NOMO-1 (cell line): ENCODE results near the gene NCOA6.

Source experiments
- DNase-seq, 2 experiments: peaks; one replicate each; lab custom pipeline; 2025; ENCODE audit not compliant: unreplicated experiment in 2 of 2; lab: John Stamatoyannopoulos, UW

NCOA6 gene

DNA sequence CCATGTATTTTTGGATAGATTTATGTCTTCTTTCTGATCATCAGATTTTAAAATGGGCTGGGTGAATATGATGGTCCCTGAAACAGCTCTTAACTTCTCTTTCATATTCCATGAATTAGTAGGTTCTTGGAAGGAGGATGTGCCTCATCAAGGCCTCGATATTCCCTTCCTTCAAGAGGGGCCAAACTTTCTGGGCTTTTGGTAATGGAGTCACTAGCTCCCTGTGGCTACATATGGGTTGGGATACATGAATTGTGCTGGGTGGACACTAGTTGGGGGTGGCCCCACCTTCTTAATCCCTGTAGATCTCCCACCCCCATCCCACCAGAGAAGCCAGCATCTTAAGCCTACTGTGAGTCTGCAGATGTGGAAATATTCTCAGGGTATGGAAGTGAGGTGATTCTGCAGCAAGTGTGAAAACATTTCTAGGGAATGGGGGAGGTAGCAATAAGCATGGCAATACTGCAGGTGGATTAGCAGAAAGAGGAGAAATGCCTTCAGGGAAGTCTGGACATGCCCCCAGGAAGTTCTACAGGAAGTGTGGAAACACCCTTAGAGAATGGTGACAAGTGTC is 119.1 kb downstream of the NCOA6 start:
- DNase-seq = no peak

DNA sequence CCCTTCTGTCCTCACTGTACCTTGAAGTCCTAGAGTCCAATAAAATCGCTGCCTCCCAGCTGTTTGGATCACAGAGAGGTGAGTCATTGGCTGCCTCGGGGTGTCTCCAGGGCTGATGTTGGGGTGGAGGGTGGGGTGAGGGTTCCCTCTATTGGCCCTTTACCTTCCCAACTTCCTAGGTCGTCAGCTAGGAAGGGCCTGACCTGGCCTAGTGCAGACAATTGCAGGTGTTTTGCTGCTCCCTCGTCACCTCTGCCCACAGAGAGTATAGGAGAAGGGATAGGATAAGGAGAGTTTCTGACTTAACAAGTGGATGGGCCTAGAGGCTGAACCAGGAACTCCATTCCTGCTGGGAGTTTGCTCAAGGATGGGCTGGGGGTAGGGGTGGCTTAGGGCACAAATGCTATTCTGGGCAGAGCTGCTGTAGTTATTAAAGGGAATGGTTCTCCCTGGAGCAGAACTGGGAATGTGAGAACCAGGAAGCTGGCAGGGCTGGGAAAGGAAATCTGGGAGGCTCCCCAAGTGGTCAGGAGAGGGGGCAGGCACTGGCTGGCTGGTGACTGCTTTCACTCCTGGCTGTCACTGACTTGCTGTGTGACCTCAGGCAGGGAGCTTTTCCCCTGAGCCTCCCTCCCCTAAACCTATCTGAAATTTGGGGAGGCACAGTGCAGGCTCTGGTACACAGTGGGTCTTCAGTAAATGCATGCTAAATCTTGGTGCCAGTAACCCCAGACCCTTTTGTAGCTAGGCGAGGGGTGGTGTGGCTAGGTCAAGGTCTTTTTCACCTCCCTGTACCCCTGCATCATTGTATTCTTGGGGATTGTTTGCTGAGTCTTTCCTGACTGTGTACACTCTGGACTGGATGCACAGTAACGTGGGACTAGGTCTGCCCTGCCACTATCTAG is 119.8 kb downstream of the NCOA6 start:
- DNase-seq = peak; percentile 35 to 46

GRCh38 chr20:34705008-34705396 is 120.4 kb downstream of the NCOA6 start:
- DNase-seq = peak in 1 of 2 experiments; percentile 46

GRCh38 chr20:34704177-34705007 is 121.1 kb downstream of the NCOA6 start, which contains the start of gene TP53INP2:
TSS of gene TP53INP2 (plus strand) at chr20:34704344. CDS start at chr20:34708740, 4,396 bp downstream.
- peak; percentile 86 to 91 for DNase-seq

GRCh38 chr20:34703424-34704176 is 121.9 kb downstream of the NCOA6 start:
- DNase-seq = peak in 1 of 2 experiments; percentile 37

DNA sequence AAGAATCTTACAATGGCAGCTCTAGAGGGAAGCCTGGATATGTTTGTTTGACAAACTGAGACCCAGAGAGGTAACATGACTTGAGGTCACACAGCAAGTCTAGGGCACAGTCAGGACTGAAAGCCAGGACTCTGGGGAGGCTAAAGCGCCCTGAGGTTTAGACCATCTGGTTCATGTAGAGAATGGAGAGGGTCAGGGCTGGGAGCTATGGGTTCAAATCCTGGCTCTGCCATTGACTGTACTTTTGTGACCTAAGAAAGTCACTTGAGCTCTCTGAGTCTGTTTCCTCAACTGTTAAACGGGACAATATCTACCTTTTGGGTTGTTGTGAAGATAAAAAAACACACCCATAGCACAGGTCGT is 122.4 kb downstream of the NCOA6 start:
- DNase-seq = no peak

- no peak for DNase-seq
These were observed 123.9 kb downstream of the NCOA6 start for GRCh38 chr20:34701405-34702085.

DNA sequence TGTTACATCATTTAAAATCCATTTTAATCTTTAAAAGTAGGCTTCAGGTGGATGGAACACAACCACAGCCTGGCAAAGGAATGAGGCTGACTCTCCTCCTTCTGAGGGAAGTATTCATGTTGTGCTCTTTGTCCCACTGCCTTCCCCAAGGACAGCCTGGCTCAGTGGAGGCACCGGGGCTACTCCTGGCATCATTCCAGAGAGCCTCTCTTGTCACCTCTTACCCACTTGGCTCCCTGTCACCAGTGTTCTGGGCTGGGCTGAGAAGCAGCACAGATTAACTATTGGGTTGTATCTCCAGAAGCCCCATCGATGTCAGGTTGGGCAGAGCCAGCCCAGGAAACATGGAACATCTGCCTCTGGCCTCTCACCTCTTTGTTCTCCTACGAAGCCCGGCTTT is 132.0 kb downstream of the NCOA6 start:
- DNase-seq = no peak

GRCh38 chr20:34691838-34692237 is 133.6 kb downstream of the NCOA6 start:
- DNase-seq = no peak

- no peak for DNase-seq
These were observed 136.0 kb downstream of the NCOA6 start for GRCh38 chr20:34689486-34689885.

- DNase-seq = no peak
These were observed 141.8 kb downstream of the NCOA6 start for GRCh38 chr20:34683667-34684066.

GRCh38 chr20:34680586-34681175 is 144.8 kb downstream of the NCOA6 start:
- DNase-seq = peak; percentile 69 to 95

GRCh38 chr20:34676642-34677373 is 148.6 kb downstream of the NCOA6 start, which contains the start of gene PIGU:
TSS of gene PIGU (minus strand) at chr20:34677092. CDS start at chr20:34677085, 7 bp downstream.
- DNase-seq = peak; percentile 98 to 99

- peak; percentile 26 to 67 for DNase-seq
These were observed 149.3 kb downstream of the NCOA6 start for GRCh38 chr20:34675993-34676641.

DNA sequence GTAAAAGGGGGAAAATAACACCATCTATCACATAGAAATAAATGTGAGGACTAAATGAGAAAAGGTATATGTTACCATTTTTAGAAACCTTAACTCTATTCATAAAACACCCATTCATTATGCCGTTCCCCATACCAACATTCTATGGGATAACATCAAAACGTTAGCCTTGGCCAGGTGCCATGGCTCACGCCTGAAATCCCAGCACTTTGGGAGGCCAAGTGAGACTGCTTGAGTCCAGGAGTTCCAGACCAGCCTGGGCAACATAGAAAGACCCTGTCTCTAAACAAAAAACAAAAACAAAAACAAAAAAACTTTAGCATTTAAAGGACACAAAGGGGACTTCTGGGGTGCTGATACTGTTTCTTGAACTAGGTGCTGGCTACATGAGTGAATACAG is 149.9 kb downstream of the NCOA6 start:
- DNase-seq = no peak

- DNase-seq = no peak
These were observed 152.0 kb downstream of the NCOA6 start for GRCh38 chr20:34673412-34673811.

DNA sequence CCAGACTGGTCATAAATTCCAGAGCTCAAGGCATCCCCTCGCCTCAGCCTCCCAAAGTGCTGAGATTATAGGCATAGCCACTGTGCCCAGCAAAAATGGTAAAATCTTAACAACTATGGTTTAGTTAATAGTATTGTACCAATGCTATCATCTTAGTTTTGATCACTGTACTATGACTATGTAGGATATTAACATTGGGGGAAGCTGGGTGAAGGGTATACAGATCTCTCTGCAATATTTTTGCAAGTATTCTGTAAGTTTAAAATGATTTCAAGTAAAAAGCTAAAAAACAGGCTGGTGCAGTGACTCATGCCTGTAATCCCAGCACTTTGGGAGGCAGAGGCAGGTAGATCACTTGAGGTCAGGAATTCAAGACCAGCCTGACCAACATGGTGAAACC is 156.4 kb downstream of the NCOA6 start:
- DNase-seq = no peak
